ENCODE results near the gene DIP2A.

GRCh38 chr21:46567348-46567747, 108.7 kb downstream of the DIP2A start:
- no peak for TF ChIP-seq EZH2 (IDR thresholded peaks at IDR 0.05)
- no peak for TF ChIP-seq POLR2AphosphoS5 (IDR thresholded peaks at IDR 0.05; ENCODE audit: borderline replicate concordance, low read depth, low read length)
- no peak for TF ChIP-seq FOXP2 (optimal IDR thresholded peaks at IDR 0.05; ENCODE audit: control extremely low read depth, extremely low read length, insufficient read depth)
